Measurements from ENCODE around the gene SPON2. TPM values are rescaled to one million over a fixed set of nuclear protein-coding genes. Genes with fewer than 3 reads are reported as not detected.

Gene SPON2
- total and polyA plus RNA-seq, 2 donors from 2014 or later = 16.7 to 116 TPM

DNA sequence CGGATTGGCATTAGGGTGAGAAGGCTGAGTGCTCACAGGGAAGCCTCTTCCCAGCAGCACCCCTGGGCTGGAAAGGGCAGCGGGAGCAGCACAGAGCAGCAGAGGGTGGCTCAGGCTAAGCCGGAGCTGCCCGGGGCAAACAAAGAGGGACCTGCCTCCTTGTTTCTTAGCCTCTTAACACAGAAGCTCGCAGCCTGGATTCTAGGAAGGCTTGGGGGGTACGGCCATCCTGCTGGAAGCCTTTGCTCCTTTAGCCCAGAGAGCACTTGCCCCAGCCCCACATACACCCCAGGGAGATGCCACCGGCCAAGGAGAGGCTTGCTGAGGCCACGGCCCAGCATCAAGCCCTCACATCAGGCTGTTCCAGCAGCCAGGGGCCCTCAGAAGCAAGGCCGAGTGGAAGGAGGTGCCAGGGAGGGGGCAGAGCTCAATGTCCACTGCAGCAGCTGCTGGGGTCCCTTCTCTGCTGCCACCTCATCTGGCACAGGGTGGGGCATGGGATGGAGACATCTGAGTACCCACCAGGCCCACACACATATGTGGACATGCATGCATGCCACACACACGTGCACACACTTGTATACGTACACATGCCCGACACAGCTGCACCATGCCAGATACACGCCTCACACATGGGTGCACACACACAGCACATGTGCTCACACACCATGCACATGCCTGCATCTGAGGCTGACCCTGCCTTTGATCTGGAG lies 20.3 kb upstream of the SPON2 start:
- TF ChIP-seq, protein P1, sequence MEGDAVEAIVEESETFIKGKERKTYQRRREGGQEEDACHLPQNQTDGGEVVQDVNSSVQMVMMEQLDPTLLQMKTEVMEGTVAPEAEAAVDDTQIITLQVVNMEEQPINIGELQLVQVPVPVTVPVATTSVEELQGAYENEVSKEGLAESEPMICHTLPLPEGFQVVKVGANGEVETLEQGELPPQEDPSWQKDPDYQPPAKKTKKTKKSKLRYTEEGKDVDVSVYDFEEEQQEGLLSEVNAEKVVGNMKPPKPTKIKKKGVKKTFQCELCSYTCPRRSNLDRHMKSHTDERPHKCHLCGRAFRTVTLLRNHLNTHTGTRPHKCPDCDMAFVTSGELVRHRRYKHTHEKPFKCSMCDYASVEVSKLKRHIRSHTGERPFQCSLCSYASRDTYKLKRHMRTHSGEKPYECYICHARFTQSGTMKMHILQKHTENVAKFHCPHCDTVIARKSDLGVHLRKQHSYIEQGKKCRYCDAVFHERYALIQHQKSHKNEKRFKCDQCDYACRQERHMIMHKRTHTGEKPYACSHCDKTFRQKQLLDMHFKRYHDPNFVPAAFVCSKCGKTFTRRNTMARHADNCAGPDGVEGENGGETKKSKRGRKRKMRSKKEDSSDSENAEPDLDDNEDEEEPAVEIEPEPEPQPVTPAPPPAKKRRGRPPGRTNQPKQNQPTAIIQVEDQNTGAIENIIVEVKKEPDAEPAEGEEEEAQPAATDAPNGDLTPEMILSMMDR (IDR thresholded peaks at IDR 0.05; ENCODE audit: borderline replicate concordance, extremely low read depth, insufficient read depth) = no peak
- intact Hi-C loops (cut with DNase I) = no loop called here
- H3K9ac ChIP-seq (ENCODE audit: low read length in 3 of 3) = peak overlapping the region in 1 of 3 donors; percentile 3
- peak overlapping the region; percentile 40 to 82 for H3K27ac ChIP-seq (ENCODE audit: low read depth in 2 of 2, low read length in 2 of 2)
- no peaks in the 10 kb centered on the region for H3K9me3 ChIP-seq (ENCODE audit: control insufficient read depth in 2 of 3, insufficient read depth in 1 of 3, low read length in 3 of 3)
- peak in 2 of 5 donors; percentile 7 to 84 for DNase-seq
- H3K36me3 ChIP-seq (ENCODE audit: control insufficient read depth in 2 of 3, insufficient read depth in 3 of 3, low read length in 3 of 3) = no peaks in the 10 kb centered on the region
- peaks cover 0 to 22% (median 20%) of the 10 kb centered on the region in 3 donors for H3K4me1 ChIP-seq (ENCODE audit: control insufficient read depth in 2 of 3, insufficient read depth in 2 of 3, low read depth in 1 of 3, low read length in 3 of 3)
- FAIRE-seq = no peak
- H3K27me3 ChIP-seq (ENCODE audit: control insufficient read depth, insufficient read depth, low read length) = no peaks in the 10 kb centered on the region
- no peak overlapping the region for H3K4me3 ChIP-seq (ENCODE audit: low read length in 3 of 3)

DNA sequence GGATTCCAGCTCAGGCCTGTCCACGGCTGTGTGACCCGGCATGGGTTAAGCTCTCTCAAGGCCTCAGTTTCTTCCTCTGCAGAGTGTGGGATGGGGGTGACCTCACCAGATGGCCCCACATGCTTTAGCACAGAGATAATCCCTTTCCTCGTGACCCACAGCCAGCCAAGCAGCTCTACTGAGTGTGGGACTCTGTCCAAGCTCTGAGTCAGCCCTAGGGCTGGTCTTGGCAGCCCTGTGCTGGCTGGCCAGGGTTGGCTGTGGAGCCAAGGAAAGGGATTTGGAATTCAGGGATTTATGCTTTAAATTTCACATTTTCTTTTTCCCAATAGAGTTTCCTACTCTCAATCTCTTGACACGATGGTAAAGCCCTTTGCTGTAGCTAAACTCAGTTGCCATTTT lies 19.7 kb upstream of the SPON2 start:
- Histone ChIP-seq H3K4me3 (ENCODE audit: low read length in 3 of 3) (no peak overlapping the region), H3K4me1 (ENCODE audit: control insufficient read depth in 2 of 3, insufficient read depth in 2 of 3, low read depth in 1 of 3, low read length in 3 of 3) (peaks cover 0 to 22% (median 20%) of the 10 kb centered on the region in 3 donors), H3K9me3 (ENCODE audit: control insufficient read depth in 2 of 3, insufficient read depth in 1 of 3, low read length in 3 of 3) (no peaks in the 10 kb centered on the region), H3K27me3 (ENCODE audit: control insufficient read depth, insufficient read depth, low read length) (no peaks in the 10 kb centered on the region), H3K27ac (ENCODE audit: low read depth in 2 of 2, low read length in 2 of 2) (peak overlapping the region; percentile 82 to 90), H3K36me3 (ENCODE audit: control insufficient read depth in 2 of 3, insufficient read depth in 3 of 3, low read length in 3 of 3) (no peaks in the 10 kb centered on the region), H3K9ac (ENCODE audit: low read length in 3 of 3) (peak overlapping the region in 1 of 3 donors; percentile 47)
- TF ChIP-seq, protein P1 (IDR thresholded peaks at IDR 0.05; ENCODE audit: borderline replicate concordance, extremely low read depth, insufficient read depth) = no peak
- intact Hi-C loops (cut with DNase I) = no loop called here
- peak; percentile 83 for FAIRE-seq
- DNase-seq = peak in 3 of 5 donors; percentile 13 to 95 (median 81)

DNA sequence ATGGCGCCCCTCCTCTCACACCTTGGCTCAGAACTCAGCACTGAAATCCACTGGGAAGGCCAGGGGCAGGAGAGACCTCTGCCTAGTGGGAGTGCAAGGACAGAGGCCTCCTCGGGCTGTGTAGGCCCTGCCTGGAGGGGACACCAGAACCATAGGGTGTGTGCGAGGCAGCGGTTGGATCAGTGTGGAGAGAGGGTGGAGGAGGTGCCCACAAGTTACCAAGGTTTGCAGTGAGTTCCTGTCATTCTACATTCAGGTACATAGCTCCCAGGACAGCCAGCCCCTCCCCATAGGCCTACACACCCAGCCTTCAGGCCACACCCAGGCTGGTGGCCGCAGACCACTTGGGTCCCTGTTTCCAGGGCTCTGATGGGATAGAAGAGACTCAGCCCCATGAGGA lies 19.2 kb upstream of the SPON2 start:
- H3K9me3 ChIP-seq (ENCODE audit: control insufficient read depth in 2 of 3, insufficient read depth in 1 of 3, low read length in 3 of 3) = no peaks in the 10 kb centered on the region
- DNase-seq = peak in 1 of 5 donors; percentile 3
- no peak overlapping the region for H3K4me3 ChIP-seq (ENCODE audit: low read length in 3 of 3)
- H3K36me3 ChIP-seq (ENCODE audit: control insufficient read depth in 2 of 3, insufficient read depth in 3 of 3, low read length in 3 of 3) = no peaks in the 10 kb centered on the region
- peak overlapping the region; percentile 82 to 90 for H3K27ac ChIP-seq (ENCODE audit: low read depth in 2 of 2, low read length in 2 of 2)
- peaks cover 0 to 22% (median 20%) of the 10 kb centered on the region in 3 donors for H3K4me1 ChIP-seq (ENCODE audit: control insufficient read depth in 2 of 3, insufficient read depth in 2 of 3, low read depth in 1 of 3, low read length in 3 of 3)
- TF ChIP-seq, protein P1 (IDR thresholded peaks at IDR 0.05; ENCODE audit: borderline replicate concordance, extremely low read depth, insufficient read depth) = no peak
- intact Hi-C loops (cut with DNase I) = no loop called here
- no peak for FAIRE-seq
- H3K27me3 ChIP-seq (ENCODE audit: control insufficient read depth, insufficient read depth, low read length) = no peaks in the 10 kb centered on the region
- H3K9ac ChIP-seq (ENCODE audit: low read length in 3 of 3) = peak overlapping the region in 1 of 3 donors; percentile 47

Data from kidney (tissue), 14 donors.